ENCODE measurements around the gene PCDHB12. TPM values are rescaled to one million over a fixed set of nuclear protein-coding genes. Genes with fewer than 3 reads are reported as not detected.
"Not testable (repeated sequence)": the region's sequence is repeated elsewhere in the genome, so short reads cannot be mapped to it uniquely, and the experiment has no call there.

Gene PCDHB12
- total RNA-seq, 1 experiment from 2014 or later: 1.6 TPM

DNA sequence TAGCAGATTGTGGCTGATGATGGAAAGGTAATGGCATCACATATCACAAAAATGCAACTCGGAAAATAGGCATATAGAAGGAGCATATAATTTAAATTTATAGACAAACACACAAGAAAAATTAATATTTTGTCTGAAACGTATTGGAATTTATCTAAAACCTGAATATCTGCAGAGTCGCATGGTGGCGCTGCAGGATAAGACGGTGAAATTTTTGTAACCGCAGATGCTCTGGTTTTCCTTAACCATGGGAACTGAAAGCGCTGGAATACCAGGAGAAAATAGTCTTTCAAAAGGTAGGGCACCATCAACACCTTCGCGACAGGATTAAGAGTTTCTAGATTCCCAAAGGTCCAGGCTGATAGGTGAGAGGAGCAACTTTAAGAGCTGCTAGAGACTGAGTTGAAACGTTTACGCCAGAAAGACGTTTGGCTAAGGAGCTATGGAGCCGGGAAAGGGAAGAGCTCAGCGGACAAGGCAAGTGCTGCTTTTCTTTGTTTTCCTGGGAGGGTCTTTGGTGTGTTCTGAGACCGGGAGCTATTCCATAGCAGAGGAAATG, 25.7 kb downstream of the PCDHB12 start:
- H3K27me3 Mint-ChIP-seq (ENCODE audit: unreplicated experiment): no peaks in the 10 kb centered on the region
- BruUV-seq (replicated peaks): no TSS peak
- CTCF ChIA-PET: no interaction called here
- DNase-seq: no peak
- intact Hi-C loops (cut with micrococcal nuclease; ENCODE audit: unreplicated experiment): no loop called here
- peaks cover 18% of the 10 kb centered on the region for H3K9me3 Mint-ChIP-seq (ENCODE audit: low read depth, unreplicated experiment)
- no peaks in the 10 kb centered on the region for H3K36me3 Mint-ChIP-seq (ENCODE audit: insufficient read depth, unreplicated experiment)
- H3K4me1 Mint-ChIP-seq (ENCODE audit: low read depth, unreplicated experiment): no peaks in the 10 kb centered on the region
- TF ChIP-seq, protein P1, sequence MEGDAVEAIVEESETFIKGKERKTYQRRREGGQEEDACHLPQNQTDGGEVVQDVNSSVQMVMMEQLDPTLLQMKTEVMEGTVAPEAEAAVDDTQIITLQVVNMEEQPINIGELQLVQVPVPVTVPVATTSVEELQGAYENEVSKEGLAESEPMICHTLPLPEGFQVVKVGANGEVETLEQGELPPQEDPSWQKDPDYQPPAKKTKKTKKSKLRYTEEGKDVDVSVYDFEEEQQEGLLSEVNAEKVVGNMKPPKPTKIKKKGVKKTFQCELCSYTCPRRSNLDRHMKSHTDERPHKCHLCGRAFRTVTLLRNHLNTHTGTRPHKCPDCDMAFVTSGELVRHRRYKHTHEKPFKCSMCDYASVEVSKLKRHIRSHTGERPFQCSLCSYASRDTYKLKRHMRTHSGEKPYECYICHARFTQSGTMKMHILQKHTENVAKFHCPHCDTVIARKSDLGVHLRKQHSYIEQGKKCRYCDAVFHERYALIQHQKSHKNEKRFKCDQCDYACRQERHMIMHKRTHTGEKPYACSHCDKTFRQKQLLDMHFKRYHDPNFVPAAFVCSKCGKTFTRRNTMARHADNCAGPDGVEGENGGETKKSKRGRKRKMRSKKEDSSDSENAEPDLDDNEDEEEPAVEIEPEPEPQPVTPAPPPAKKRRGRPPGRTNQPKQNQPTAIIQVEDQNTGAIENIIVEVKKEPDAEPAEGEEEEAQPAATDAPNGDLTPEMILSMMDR (IDR thresholded peaks at IDR 0.05; ENCODE audit: unreplicated experiment): no peak
- no peak overlapping the region for H3K4me3 Mint-ChIP-seq (ENCODE audit: low read depth, unreplicated experiment)
- H3K27ac Mint-ChIP-seq (ENCODE audit: unreplicated experiment): no peak overlapping the region

DNA sequence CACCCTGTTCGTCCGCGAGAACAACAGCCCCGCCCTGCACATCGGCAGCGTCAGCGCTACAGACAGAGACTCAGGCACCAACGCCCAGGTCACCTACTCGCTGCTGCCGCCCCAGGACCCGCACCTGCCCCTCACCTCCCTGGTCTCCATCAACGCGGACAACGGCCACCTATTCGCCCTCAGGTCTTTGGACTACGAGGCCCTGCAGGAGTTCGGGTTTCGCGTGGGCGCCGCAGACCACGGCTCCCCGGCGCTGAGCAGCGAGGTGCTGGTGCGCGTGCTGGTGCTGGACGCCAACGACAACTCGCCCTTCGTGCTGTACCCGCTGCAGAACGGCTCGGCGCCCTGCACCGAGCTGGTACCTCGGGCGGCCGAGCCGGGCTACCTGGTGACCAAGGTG, 27.4 kb downstream of the PCDHB12 start:
- CTCF ChIA-PET; H3K36me3 Mint-ChIP-seq (ENCODE audit: insufficient read depth, unreplicated experiment); H3K4me1 Mint-ChIP-seq (ENCODE audit: low read depth, unreplicated experiment); H3K27ac Mint-ChIP-seq (ENCODE audit: unreplicated experiment); intact Hi-C loops (cut with micrococcal nuclease; ENCODE audit: unreplicated experiment); BruUV-seq (replicated peaks); DNase-seq; H3K27me3 Mint-ChIP-seq (ENCODE audit: unreplicated experiment); H3K4me3 Mint-ChIP-seq (ENCODE audit: low read depth, unreplicated experiment): not testable (repeated sequence)
- H3K9me3 Mint-ChIP-seq (ENCODE audit: low read depth, unreplicated experiment): peaks cover 25% of the 10 kb centered on the region

GRCh38 chr5:141236516-141237313, 28.2 kb downstream of the PCDHB12 start:
- no peak overlapping the region for H3K27ac Mint-ChIP-seq (ENCODE audit: unreplicated experiment)
- BruUV-seq (replicated peaks): no TSS peak
- no peaks in the 10 kb centered on the region for H3K36me3 Mint-ChIP-seq (ENCODE audit: insufficient read depth, unreplicated experiment)

DNA sequence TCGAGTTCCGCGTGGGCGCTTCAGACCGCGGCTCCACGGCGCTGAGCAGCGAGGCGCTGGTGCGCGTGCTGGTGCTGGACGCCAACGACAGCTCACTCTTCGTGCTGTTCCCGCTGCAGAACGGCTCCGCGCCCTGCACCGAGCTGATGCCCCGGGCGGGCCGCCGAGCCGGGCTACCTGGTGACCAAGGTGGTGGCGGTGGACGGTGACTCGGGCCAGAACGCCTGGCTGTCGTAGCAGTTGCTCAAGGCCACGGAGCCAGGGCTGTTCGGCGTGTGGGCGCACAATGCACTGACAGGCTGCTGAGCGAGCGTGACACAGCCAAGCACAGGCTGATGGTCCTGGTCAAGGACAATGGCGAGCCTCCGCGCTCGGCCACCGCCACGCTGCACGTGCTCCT, 33.0 kb downstream of the PCDHB12 start:
- no peaks in the 10 kb centered on the region for H3K36me3 Mint-ChIP-seq (ENCODE audit: insufficient read depth, unreplicated experiment)

More at GRCh38 chr5:141236516-141237313, 28.2 kb downstream of the PCDHB12 start:
- TF ChIP-seq, protein P1 (IDR thresholded peaks at IDR 0.05; ENCODE audit: unreplicated experiment): no peak
- peaks cover 23% of the 10 kb centered on the region for H3K9me3 Mint-ChIP-seq (ENCODE audit: low read depth, unreplicated experiment)
- intact Hi-C loops (cut with micrococcal nuclease; ENCODE audit: unreplicated experiment): no loop called here
- H3K27me3 Mint-ChIP-seq (ENCODE audit: unreplicated experiment): no peaks in the 10 kb centered on the region
- no peak overlapping the region for H3K4me3 Mint-ChIP-seq (ENCODE audit: low read depth, unreplicated experiment)
- CTCF ChIA-PET: no interaction called here
- no peaks in the 10 kb centered on the region for H3K4me1 Mint-ChIP-seq (ENCODE audit: low read depth, unreplicated experiment)
- DNase-seq: no peak

More for the DNA sequence above, 33.0 kb downstream of the PCDHB12 start:
- no peak for DNase-seq
- no TSS peak for BruUV-seq (replicated peaks)
- Mint-ChIP-seq H3K9me3 (ENCODE audit: low read depth, unreplicated experiment) (peaks cover 18% of the 10 kb centered on the region), H3K27ac (ENCODE audit: unreplicated experiment) (no peak overlapping the region), H3K4me1 (ENCODE audit: low read depth, unreplicated experiment) (no peaks in the 10 kb centered on the region), H3K27me3 (ENCODE audit: unreplicated experiment) (no peaks in the 10 kb centered on the region), H3K4me3 (ENCODE audit: low read depth, unreplicated experiment) (no peak overlapping the region)
- CTCF ChIA-PET: no interaction called here
- intact Hi-C loops (cut with micrococcal nuclease; ENCODE audit: unreplicated experiment): no loop called here
- TF ChIP-seq, protein P1 (IDR thresholded peaks at IDR 0.05; ENCODE audit: unreplicated experiment): no peak

All from Calu3 (cell line).